ENCODE results near the gene FAM117B. TPM values are rescaled to one million over a fixed set of nuclear protein-coding genes. Genes with fewer than 3 reads are reported as not detected.

FAM117B gene
- total RNA-seq, 2 donors from 2014 or later: 32.1 to 34.0 TPM

DNA sequence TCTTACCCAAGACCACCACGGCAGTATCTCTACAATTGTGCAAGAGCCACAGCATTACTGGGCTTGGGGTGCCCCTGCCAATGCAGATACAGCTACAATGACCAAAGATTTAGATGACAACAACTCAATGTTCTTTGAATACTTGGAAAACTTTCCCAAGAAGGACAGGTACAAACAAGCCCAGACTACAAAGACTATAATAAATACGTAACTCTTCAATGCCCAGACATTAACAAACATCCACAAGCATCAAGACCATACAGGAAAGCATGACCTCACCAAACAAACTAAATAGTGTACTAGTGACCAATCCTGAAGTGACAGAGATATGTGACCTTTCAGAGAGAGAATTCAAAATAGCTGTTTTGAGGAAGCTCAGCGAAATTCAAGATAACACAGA, 174.0 kb downstream of the FAM117B start:
- H3K9me3 ChIP-seq (ENCODE audit: control insufficient read depth, low read length): peaks cover under 1% of the 10 kb centered on the region
- 87 to 100% methylated on average over 1 to 3 of the region's 3 CpGs for WGBS, 2 experiments (ENCODE audit: insufficient coverage in 1 of 2, insufficient read length in 1 of 2)
- DNase-seq: no peak
- H3K36me3 ChIP-seq (ENCODE audit: control insufficient read depth, insufficient read depth, low read length): no peaks in the 10 kb centered on the region
- H3K27ac Mint-ChIP-seq: no peak overlapping the region
- peaks cover 6% of the 10 kb centered on the region for H3K4me1 Mint-ChIP-seq
- no peak overlapping the region for H3K27ac ChIP-seq (ENCODE audit: low read depth, low read length)
- H3K9me3 Mint-ChIP-seq: peaks cover 38% of the 10 kb centered on the region
- no peaks in the 10 kb centered on the region for H3K4me1 ChIP-seq (ENCODE audit: control insufficient read depth, insufficient read depth, low read length)
- TF ChIP-seq, protein P1, sequence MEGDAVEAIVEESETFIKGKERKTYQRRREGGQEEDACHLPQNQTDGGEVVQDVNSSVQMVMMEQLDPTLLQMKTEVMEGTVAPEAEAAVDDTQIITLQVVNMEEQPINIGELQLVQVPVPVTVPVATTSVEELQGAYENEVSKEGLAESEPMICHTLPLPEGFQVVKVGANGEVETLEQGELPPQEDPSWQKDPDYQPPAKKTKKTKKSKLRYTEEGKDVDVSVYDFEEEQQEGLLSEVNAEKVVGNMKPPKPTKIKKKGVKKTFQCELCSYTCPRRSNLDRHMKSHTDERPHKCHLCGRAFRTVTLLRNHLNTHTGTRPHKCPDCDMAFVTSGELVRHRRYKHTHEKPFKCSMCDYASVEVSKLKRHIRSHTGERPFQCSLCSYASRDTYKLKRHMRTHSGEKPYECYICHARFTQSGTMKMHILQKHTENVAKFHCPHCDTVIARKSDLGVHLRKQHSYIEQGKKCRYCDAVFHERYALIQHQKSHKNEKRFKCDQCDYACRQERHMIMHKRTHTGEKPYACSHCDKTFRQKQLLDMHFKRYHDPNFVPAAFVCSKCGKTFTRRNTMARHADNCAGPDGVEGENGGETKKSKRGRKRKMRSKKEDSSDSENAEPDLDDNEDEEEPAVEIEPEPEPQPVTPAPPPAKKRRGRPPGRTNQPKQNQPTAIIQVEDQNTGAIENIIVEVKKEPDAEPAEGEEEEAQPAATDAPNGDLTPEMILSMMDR (conservative IDR thresholded peaks at IDR 0.05): no peak
- no peak overlapping the region for H3K9ac ChIP-seq (ENCODE audit: extremely low read depth, low read length, poor library complexity, severe bottlenecking)
- peaks cover 43% of the 10 kb centered on the region for H3K36me3 Mint-ChIP-seq (ENCODE audit: low read depth)
- H3K4me3 ChIP-seq (ENCODE audit: low read length): no peak overlapping the region
- no peak overlapping the region for H3K4me3 Mint-ChIP-seq
- no peaks in the 10 kb centered on the region for H3K27me3 ChIP-seq (ENCODE audit: control insufficient read depth, insufficient read depth, low read length, poor library complexity, severe bottlenecking)
- no peaks in the 10 kb centered on the region for H3K27me3 Mint-ChIP-seq (ENCODE audit: insufficient read depth)

DNA sequence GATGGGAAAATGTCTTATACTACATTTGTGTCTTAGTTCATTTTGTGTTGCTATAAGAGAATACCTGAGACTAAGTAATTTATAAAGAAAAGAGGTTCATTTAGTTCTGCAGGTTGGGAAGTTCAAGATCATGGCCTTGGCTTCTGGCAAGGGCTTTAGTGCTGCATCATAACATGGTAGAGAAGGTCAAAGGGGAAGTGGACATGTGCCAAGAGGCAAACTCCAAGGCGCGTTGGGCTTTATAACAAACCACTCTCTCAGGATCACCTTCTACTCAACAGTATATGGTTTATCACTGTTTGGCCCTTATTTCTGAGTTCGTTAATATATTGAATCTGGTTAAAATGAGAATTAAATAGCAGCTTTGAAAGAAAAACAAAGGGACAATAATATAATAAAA, 178.6 kb downstream of the FAM117B start:
- Mint-ChIP-seq H3K27me3 (ENCODE audit: insufficient read depth) (no peaks in the 10 kb centered on the region), H3K36me3 (ENCODE audit: low read depth) (peaks cover 43% of the 10 kb centered on the region), H3K4me1 (peaks cover 5% of the 10 kb centered on the region), H3K4me3 (no peak overlapping the region), H3K9me3 (peaks cover 45% of the 10 kb centered on the region), H3K27ac (no peak overlapping the region)
- H3K4me1 ChIP-seq (ENCODE audit: control insufficient read depth, insufficient read depth, low read length): no peaks in the 10 kb centered on the region
- TF ChIP-seq, protein P1 (conservative IDR thresholded peaks at IDR 0.05): no peak
- no peak for DNase-seq
- H3K36me3 ChIP-seq (ENCODE audit: control insufficient read depth, insufficient read depth, low read length): no peaks in the 10 kb centered on the region
- H3K4me3 ChIP-seq (ENCODE audit: low read length): no peak overlapping the region
- H3K9ac ChIP-seq (ENCODE audit: extremely low read depth, low read length, poor library complexity, severe bottlenecking): no peak overlapping the region
- no peaks in the 10 kb centered on the region for H3K27me3 ChIP-seq (ENCODE audit: control insufficient read depth, insufficient read depth, low read length, poor library complexity, severe bottlenecking)
- no peak overlapping the region for H3K27ac ChIP-seq (ENCODE audit: low read depth, low read length)
- WGBS, 2 experiments (ENCODE audit: insufficient coverage in 1 of 2, insufficient read length in 1 of 2): 91 to 100% methylated on average over 1 to 3 of the region's 3 CpGs
- H3K9me3 ChIP-seq (ENCODE audit: control insufficient read depth, low read length): peaks cover 11% of the 10 kb centered on the region

DNA sequence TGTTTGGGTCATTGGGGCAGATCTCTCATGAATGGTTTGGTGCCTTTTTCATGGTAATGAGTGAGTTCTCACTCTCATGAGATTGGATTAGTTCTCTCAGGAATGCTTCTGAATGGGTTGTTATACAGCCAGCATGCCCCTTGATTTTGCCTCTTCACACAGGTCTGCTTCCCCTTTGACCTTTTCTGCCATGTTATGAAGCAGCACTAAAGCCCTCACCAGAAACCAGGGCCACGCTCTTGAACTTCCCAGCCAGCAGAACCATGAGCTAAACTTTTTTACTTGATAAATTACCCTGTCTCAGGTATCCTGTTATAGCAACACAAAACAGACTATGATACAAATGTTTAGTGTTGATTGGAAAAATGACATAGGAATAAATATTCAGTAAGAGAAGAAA, 179.5 kb downstream of the FAM117B start:
- H3K9me3 Mint-ChIP-seq: peaks cover 36% of the 10 kb centered on the region
- Histone ChIP-seq H3K4me1 (ENCODE audit: control insufficient read depth, insufficient read depth, low read length) (no peaks in the 10 kb centered on the region), H3K4me3 (ENCODE audit: low read length) (no peak overlapping the region), H3K9ac (ENCODE audit: extremely low read depth, low read length, poor library complexity, severe bottlenecking) (no peak overlapping the region), H3K36me3 (ENCODE audit: control insufficient read depth, insufficient read depth, low read length) (no peaks in the 10 kb centered on the region), H3K9me3 (ENCODE audit: control insufficient read depth, low read length) (peaks cover 11% of the 10 kb centered on the region), H3K27me3 (ENCODE audit: control insufficient read depth, insufficient read depth, low read length, poor library complexity, severe bottlenecking) (no peaks in the 10 kb centered on the region), H3K27ac (ENCODE audit: low read depth, low read length) (no peak overlapping the region)
- WGBS, 2 experiments (ENCODE audit: insufficient coverage in 1 of 2, insufficient read length in 1 of 2): 93% methylated on average over 1 of the region's 1 CpG; no CpG with 5 or more reads in 1 of the 2 experiments
- TF ChIP-seq, protein P1 (conservative IDR thresholded peaks at IDR 0.05): no peak
- peaks cover 35% of the 10 kb centered on the region for H3K36me3 Mint-ChIP-seq (ENCODE audit: low read depth)
- H3K27me3 Mint-ChIP-seq (ENCODE audit: insufficient read depth): no peaks in the 10 kb centered on the region
- H3K4me1 Mint-ChIP-seq: peaks cover 5% of the 10 kb centered on the region
- no peak for DNase-seq
- H3K4me3 Mint-ChIP-seq: no peak overlapping the region
- H3K27ac Mint-ChIP-seq: no peak overlapping the region
